ENCODE measurements around the gene ITGB1. TPM values are rescaled to one million over a fixed set of nuclear protein-coding genes. Genes with fewer than 3 reads are reported as not detected.

Gene ITGB1
- total and polyA plus RNA-seq, 2 experiments from 2014 or later: 317 to 439 TPM

GRCh38 chr10:32878646-32879045 lies 79.4 kb downstream of the ITGB1 start:
- ATAC-seq (no peak), DNase-seq (ENCODE audit: low spot score) (no peak)
- H3K27me3 ChIP-seq (ENCODE audit: insufficient read depth): peaks cover 2% of the 10 kb centered on the region
- TF ChIP-seq CREB1 (CRISPR knock-in tag; IDR thresholded peaks at IDR 0.05; ENCODE audit: low read depth) (no peak), JUNB (IDR thresholded peaks at IDR 0.05; ENCODE audit: unreplicated experiment) (no peak), EZH2phosphoT487 (IDR thresholded peaks at IDR 0.05; ENCODE audit: unreplicated experiment) (no peak), ZNF331 (CRISPR knock-in tag; IDR thresholded peaks at IDR 0.05; ENCODE audit: low read depth) (no peak), POLR2AphosphoS5 (IDR thresholded peaks at IDR 0.05; ENCODE audit: low read depth) (no peak), STAT1 (IDR thresholded peaks at IDR 0.05; ENCODE audit: unreplicated experiment) (no peak), ZNF114 (CRISPR knock-in tag; IDR thresholded peaks at IDR 0.05) (no peak), EZH2 (IDR thresholded peaks at IDR 0.05; ENCODE audit: low read depth, unreplicated experiment) (no peak), NANOG (IDR thresholded peaks at IDR 0.05; ENCODE audit: borderline replicate concordance) (no peak)
- TF ChIP-seq, protein P1, sequence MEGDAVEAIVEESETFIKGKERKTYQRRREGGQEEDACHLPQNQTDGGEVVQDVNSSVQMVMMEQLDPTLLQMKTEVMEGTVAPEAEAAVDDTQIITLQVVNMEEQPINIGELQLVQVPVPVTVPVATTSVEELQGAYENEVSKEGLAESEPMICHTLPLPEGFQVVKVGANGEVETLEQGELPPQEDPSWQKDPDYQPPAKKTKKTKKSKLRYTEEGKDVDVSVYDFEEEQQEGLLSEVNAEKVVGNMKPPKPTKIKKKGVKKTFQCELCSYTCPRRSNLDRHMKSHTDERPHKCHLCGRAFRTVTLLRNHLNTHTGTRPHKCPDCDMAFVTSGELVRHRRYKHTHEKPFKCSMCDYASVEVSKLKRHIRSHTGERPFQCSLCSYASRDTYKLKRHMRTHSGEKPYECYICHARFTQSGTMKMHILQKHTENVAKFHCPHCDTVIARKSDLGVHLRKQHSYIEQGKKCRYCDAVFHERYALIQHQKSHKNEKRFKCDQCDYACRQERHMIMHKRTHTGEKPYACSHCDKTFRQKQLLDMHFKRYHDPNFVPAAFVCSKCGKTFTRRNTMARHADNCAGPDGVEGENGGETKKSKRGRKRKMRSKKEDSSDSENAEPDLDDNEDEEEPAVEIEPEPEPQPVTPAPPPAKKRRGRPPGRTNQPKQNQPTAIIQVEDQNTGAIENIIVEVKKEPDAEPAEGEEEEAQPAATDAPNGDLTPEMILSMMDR (conservative IDR thresholded peaks at IDR 0.05; ENCODE audit: low read depth in 2 of 2): no peak
- TF ChIP-seq, protein P2, sequence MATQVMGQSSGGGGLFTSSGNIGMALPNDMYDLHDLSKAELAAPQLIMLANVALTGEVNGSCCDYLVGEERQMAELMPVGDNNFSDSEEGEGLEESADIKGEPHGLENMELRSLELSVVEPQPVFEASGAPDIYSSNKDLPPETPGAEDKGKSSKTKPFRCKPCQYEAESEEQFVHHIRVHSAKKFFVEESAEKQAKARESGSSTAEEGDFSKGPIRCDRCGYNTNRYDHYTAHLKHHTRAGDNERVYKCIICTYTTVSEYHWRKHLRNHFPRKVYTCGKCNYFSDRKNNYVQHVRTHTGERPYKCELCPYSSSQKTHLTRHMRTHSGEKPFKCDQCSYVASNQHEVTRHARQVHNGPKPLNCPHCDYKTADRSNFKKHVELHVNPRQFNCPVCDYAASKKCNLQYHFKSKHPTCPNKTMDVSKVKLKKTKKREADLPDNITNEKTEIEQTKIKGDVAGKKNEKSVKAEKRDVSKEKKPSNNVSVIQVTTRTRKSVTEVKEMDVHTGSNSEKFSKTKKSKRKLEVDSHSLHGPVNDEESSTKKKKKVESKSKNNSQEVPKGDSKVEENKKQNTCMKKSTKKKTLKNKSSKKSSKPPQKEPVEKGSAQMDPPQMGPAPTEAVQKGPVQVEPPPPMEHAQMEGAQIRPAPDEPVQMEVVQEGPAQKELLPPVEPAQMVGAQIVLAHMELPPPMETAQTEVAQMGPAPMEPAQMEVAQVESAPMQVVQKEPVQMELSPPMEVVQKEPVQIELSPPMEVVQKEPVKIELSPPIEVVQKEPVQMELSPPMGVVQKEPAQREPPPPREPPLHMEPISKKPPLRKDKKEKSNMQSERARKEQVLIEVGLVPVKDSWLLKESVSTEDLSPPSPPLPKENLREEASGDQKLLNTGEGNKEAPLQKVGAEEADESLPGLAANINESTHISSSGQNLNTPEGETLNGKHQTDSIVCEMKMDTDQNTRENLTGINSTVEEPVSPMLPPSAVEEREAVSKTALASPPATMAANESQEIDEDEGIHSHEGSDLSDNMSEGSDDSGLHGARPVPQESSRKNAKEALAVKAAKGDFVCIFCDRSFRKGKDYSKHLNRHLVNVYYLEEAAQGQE (IDR thresholded peaks at IDR 0.05; ENCODE audit: unreplicated experiment): no peak
- TF ChIP-seq, protein P3, sequence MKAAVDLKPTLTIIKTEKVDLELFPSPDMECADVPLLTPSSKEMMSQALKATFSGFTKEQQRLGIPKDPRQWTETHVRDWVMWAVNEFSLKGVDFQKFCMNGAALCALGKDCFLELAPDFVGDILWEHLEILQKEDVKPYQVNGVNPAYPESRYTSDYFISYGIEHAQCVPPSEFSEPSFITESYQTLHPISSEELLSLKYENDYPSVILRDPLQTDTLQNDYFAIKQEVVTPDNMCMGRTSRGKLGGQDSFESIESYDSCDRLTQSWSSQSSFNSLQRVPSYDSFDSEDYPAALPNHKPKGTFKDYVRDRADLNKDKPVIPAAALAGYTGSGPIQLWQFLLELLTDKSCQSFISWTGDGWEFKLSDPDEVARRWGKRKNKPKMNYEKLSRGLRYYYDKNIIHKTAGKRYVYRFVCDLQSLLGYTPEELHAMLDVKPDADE (IDR thresholded peaks at IDR 0.05): no peak
- TF ChIP-seq, protein P4, sequence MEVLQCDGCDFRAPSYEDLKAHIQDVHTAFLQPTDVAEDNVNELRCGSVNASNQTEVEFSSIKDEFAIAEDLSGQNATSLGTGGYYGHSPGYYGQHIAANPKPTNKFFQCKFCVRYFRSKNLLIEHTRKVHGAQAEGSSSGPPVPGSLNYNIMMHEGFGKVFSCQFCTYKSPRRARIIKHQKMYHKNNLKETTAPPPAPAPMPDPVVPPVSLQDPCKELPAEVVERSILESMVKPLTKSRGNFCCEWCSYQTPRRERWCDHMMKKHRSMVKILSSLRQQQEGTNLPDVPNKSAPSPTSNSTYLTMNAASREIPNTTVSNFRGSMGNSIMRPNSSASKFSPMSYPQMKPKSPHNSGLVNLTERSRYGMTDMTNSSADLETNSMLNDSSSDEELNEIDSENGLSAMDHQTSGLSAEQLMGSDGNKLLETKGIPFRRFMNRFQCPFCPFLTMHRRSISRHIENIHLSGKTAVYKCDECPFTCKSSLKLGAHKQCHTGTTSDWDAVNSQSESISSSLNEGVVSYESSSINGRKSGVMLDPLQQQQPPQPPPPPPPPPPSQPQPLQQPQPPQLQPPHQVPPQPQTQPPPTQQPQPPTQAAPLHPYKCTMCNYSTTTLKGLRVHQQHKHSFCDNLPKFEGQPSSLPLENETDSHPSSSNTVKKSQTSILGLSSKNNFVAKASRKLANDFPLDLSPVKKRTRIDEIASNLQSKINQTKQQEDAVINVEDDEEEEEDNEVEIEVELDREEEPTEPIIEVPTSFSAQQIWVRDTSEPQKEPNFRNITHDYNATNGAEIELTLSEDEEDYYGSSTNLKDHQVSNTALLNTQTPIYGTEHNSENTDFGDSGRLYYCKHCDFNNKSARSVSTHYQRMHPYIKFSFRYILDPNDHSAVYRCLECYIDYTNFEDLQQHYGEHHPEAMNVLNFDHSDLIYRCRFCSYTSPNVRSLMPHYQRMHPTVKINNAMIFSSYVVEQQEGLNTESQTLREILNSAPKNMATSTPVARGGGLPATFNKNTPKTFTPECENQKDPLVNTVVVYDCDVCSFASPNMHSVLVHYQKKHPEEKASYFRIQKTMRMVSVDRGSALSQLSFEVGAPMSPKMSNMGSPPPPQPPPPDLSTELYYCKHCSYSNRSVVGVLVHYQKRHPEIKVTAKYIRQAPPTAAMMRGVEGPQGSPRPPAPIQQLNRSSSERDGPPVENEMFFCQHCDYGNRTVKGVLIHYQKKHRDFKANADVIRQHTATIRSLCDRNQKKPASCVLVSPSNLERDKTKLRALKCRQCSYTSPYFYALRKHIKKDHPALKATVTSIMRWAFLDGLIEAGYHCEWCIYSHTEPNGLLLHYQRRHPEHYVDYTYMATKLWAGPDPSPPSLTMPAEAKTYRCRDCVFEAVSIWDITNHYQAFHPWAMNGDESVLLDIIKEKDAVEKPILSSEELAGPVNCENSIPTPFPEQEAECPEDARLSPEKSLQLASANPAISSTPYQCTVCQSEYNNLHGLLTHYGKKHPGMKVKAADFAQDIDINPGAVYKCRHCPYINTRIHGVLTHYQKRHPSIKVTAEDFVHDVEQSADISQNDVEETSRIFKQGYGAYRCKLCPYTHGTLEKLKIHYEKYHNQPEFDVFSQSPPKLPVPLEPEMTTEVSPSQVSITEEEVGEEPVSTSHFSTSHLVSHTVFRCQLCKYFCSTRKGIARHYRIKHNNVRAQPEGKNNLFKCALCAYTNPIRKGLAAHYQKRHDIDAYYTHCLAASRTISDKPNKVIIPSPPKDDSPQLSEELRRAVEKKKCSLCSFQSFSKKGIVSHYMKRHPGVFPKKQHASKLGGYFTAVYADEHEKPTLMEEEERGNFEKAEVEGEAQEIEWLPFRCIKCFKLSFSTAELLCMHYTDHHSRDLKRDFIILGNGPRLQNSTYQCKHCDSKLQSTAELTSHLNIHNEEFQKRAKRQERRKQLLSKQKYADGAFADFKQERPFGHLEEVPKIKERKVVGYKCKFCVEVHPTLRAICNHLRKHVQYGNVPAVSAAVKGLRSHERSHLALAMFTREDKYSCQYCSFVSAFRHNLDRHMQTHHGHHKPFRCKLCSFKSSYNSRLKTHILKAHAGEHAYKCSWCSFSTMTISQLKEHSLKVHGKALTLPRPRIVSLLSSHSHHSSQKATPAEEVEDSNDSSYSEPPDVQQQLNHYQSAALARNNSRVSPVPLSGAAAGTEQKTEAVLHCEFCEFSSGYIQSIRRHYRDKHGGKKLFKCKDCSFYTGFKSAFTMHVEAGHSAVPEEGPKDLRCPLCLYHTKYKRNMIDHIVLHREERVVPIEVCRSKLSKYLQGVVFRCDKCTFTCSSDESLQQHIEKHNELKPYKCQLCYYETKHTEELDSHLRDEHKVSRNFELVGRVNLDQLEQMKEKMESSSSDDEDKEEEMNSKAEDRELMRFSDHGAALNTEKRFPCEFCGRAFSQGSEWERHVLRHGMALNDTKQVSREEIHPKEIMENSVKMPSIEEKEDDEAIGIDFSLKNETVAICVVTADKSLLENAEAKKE (CRISPR knock-in tag; IDR thresholded peaks at IDR 0.05): no peak
- H4K20me1 ChIP-seq (replicated peaks; ENCODE audit: insufficient read depth): no peaks in the 10 kb centered on the region
- Mint-ChIP-seq H3K4me1 (peaks cover 13% of the 10 kb centered on the region), H3K36me3 (ENCODE audit: low read depth) (peaks cover 3% of the 10 kb centered on the region; the same call in 1 of the 3 replicates), H3K27ac (no peak overlapping the region), H3K27me3 (ENCODE audit: insufficient read depth, low read depth, poor library complexity) (peaks cover 2% of the 10 kb centered on the region), H3K4me3 (no peak overlapping the region), H3K9me3 (no peaks in the 10 kb centered on the region)
- H3K9me2 ChIP-seq (ENCODE audit: insufficient read depth): peaks cover 4% of the 10 kb centered on the region; the same call in 1 of the 2 replicates
- no peak overlapping the region for H3K27ac ChIP-seq (ENCODE audit: low read depth)
- H3F3A ChIP-seq (replicated peaks; ENCODE audit: low read depth): no peaks in the 10 kb centered on the region
- no peak overlapping the region for H3K4me3 ChIP-seq
- no peak overlapping the region for H3K4me2 ChIP-seq
- peaks cover 10% of the 10 kb centered on the region; the same call in 1 of the 2 replicates for H3K4me1 ChIP-seq (ENCODE audit: insufficient read depth)
- no peaks in the 10 kb centered on the region for H3K79me2 ChIP-seq (replicated peaks; ENCODE audit: insufficient read depth)
- no peak overlapping the region for H2AFZ ChIP-seq
- H3K36me3 ChIP-seq (ENCODE audit: insufficient read depth): no peaks in the 10 kb centered on the region
